Loucy (cell line): Measurements from ENCODE around the gene MEGF6.

Experiments used
- H2AFZ ChIP-seq: fragments of 200-600 bp; sonication (generic); 2 replicates; pipeline ENCODE4 v1.6.0; 2016; ENCODE audit warnings: antibody characterized with exemption, mild to moderate bottlenecking, low read length, moderate library complexity
- H3F3A ChIP-seq: fragments of 200-600 bp; 2 replicates; pipeline ENCODE4 v1.6.0; 2016; ENCODE audit warnings: antibody characterized with exemption, low read depth, mild to moderate bottlenecking
- H3K27me3 ChIP-seq: fragments of 200-600 bp; sonication (generic); 2 replicates; pipeline ENCODE4 v1.6.1; 2014; ENCODE audit warnings: low read length, mild to moderate bottlenecking; ENCODE audit not compliant: insufficient read depth, poor library complexity, severe bottlenecking
- H3K36me3 ChIP-seq: fragments of 200-600 bp; sonication (generic); 2 replicates; pipeline ENCODE4 v1.6.1; 2016; ENCODE audit warnings: low read length; ENCODE audit not compliant: insufficient read depth
- H3K4me1 ChIP-seq: fragments of 200-600 bp; sonication (generic); 2 replicates; pipeline ENCODE4 v1.5.1; 2014; ENCODE audit warnings: low read length, mild to moderate bottlenecking; ENCODE audit not compliant: insufficient read depth, poor library complexity, severe bottlenecking
- H3K4me2 ChIP-seq: fragments of 200-600 bp; sonication (generic); 2 replicates; pipeline ENCODE4 v1.6.0; 2014; ENCODE audit warnings: antibody characterized with exemption, low read length, low read depth, mild to moderate bottlenecking; ENCODE audit not compliant: poor library complexity, severe bottlenecking
- H3K4me3 ChIP-seq: fragments of 200-600 bp; sonication (generic); 2 replicates; pipeline ENCODE4 v1.5.1; 2014; ENCODE audit warnings: low read length, mild to moderate bottlenecking, mixed read lengths; ENCODE audit not compliant: poor library complexity, severe bottlenecking
- H3K79me2 ChIP-seq: fragments of 200-600 bp; sonication (generic); 2 replicates; pipeline ENCODE4 v1.6.1; 2014; ENCODE audit warnings: low read length; ENCODE audit not compliant: insufficient read depth
- H3K9ac ChIP-seq: fragments of 200-600 bp; sonication (generic); 2 replicates; pipeline ENCODE4 v1.6.0; 2014; ENCODE audit warnings: mild to moderate bottlenecking, low read depth, low read length, moderate library complexity; ENCODE audit not compliant: poor library complexity, severe bottlenecking
- H3K9me2 ChIP-seq: fragments of 200-600 bp; sonication (generic); replicated peaks from 2 replicates; pipeline ENCODE4 v1.6.1; 2016; ENCODE audit warnings: low read depth, low read length, mixed read lengths
- H3K9me3 ChIP-seq: fragments of 200-600 bp; sonication (generic); 2 replicates; pipeline ENCODE4 v1.6.1; 2014; ENCODE audit warnings: mild to moderate bottlenecking, antibody characterized with exemption, low read length, low read depth; ENCODE audit not compliant: insufficient read depth
- H4K20me1 ChIP-seq: fragments of 200-600 bp; sonication (generic); 2 replicates; pipeline ENCODE4 v1.6.0; 2014; ENCODE audit warnings: antibody characterized with exemption, low read length, mild to moderate bottlenecking; ENCODE audit not compliant: insufficient read depth, poor library complexity, severe bottlenecking
- EZH2phosphoT487 ChIP-seq: fragments of 200-600 bp; IDR thresholded peaks from 2 replicates; pipeline ENCODE4 v1.6.1; 2018; ENCODE audit warnings: antibody characterized with exemption, mild to moderate bottlenecking, moderate library complexity, borderline replicate concordance
- TF ChIP-seq, protein P1 (sequence below): fragments of 200-600 bp; sonication (generic); conservative IDR thresholded peaks from 2 replicates; pipeline ENCODE4 v1.5.1; 2014; ENCODE audit warnings: mild to moderate bottlenecking, antibody characterized with exemption, low read length

Gene MEGF6

DNA sequence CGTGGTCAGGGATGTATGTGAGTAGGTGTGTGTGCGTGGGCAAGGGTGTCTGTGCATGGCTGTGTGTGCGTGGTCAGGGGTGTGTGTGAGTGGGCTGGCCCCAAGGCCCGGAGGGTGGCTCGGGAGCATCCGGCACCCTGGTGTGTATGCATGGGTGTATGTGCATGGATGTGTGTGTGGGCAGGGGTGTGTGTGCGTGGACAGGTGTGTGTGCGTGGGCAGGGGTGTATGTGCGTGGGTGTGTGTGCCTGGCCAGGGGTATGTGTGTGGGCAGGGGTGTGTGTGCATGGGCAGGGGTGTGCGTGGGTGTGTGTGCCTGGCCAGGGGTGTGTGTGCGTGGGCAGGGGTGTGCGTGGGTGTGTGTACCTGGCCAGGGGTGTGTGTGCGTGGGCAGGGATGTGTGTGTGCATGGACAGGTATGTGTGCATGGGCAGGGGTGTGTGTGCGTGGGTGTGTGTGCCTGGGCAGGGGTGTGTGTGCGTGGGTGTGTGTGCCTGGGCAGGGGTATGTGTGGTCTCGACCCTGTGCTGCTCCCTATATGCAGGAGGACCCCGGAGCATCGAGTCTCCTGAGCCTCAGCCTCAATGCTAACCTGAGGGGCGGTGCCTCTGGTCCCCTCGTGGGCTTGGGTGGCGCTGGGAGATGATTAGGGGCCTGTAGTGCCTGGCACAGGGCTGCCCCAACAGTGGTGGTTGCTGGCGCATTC, 140.5 kb downstream of the MEGF6 start:
- Histone ChIP-seq H3K36me3 (no peaks in the 10 kb centered on the region), H3K9me2 (no peaks in the 10 kb centered on the region), H4K20me1 (no peaks in the 10 kb centered on the region), H3K4me3 (no peak overlapping the region), H3K4me2 (no peak overlapping the region), H3K79me2 (no peaks in the 10 kb centered on the region), H3K27me3 (no peaks in the 10 kb centered on the region), H3F3A (no peaks in the 10 kb centered on the region), H3K4me1 (no peaks in the 10 kb centered on the region), H3K9me3 (no peaks in the 10 kb centered on the region), H3K9ac (no peak overlapping the region), H2AFZ (no peak overlapping the region)
- TF ChIP-seq EZH2phosphoT487 = no peak
- TF ChIP-seq, protein P1, sequence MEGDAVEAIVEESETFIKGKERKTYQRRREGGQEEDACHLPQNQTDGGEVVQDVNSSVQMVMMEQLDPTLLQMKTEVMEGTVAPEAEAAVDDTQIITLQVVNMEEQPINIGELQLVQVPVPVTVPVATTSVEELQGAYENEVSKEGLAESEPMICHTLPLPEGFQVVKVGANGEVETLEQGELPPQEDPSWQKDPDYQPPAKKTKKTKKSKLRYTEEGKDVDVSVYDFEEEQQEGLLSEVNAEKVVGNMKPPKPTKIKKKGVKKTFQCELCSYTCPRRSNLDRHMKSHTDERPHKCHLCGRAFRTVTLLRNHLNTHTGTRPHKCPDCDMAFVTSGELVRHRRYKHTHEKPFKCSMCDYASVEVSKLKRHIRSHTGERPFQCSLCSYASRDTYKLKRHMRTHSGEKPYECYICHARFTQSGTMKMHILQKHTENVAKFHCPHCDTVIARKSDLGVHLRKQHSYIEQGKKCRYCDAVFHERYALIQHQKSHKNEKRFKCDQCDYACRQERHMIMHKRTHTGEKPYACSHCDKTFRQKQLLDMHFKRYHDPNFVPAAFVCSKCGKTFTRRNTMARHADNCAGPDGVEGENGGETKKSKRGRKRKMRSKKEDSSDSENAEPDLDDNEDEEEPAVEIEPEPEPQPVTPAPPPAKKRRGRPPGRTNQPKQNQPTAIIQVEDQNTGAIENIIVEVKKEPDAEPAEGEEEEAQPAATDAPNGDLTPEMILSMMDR = no peak

- no peaks in the 10 kb centered on the region for H3K9me2 ChIP-seq
- no peaks in the 10 kb centered on the region for H3K27me3 ChIP-seq
- no peaks in the 10 kb centered on the region for H4K20me1 ChIP-seq
- no peaks in the 10 kb centered on the region for H3K9me3 ChIP-seq
- no peak overlapping the region for H3K9ac ChIP-seq
- no peaks in the 10 kb centered on the region for H3F3A ChIP-seq
- H3K4me3 ChIP-seq = no peak overlapping the region
- no peak for TF ChIP-seq EZH2phosphoT487
- TF ChIP-seq, protein P1 = no peak
- H2AFZ ChIP-seq = no peak overlapping the region
- no peaks in the 10 kb centered on the region for H3K4me1 ChIP-seq
- no peak overlapping the region for H3K4me2 ChIP-seq
- no peaks in the 10 kb centered on the region for H3K36me3 ChIP-seq
- no peaks in the 10 kb centered on the region for H3K79me2 ChIP-seq
Observed at GRCh38 chr1:3469849-3470649, 141.3 kb downstream of the MEGF6 start.

DNA sequence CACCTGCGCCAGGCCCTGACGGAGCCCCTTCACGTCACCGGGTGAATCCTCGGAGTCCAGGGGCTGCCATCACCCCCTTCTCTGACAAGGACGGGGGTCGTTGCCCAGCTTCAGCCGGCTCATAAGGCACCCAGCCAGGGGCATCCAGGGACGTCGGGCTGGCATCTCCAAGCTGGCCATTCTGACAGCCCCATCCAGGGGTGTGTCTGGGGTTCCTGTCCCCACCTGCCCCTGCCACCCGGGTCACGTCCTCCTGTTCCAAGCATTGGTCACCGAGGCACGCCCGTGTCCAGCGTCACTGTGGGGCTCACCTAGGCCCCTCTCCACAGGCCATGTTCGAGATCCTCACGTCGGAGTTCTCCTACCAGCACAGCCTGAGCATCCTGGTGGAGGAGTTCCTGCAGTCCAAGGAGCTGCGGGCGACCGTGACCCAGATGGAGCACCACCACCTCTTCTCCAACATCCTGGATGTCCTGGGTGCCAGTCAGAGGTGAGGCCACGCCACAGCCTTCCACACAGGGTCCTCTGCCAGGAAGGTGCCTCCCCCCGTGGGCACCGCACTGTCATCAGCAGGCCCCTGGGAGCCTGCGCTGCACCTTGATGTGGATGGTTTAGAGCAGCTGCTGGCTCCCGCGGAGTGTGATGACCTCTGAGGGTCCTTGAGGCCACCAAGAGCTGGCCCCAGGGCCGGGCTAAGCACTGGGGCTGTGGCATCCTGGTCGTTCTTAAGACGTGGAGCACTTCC, 142.0 kb downstream of the MEGF6 start:
- no peaks in the 10 kb centered on the region for H3K9me3 ChIP-seq
- H3K4me1 ChIP-seq = no peaks in the 10 kb centered on the region
- no peak overlapping the region for H3K4me2 ChIP-seq
- H2AFZ ChIP-seq = no peak overlapping the region
- no peaks in the 10 kb centered on the region for H3K9me2 ChIP-seq
- no peak overlapping the region for H3K9ac ChIP-seq
- no peaks in the 10 kb centered on the region for H3K79me2 ChIP-seq
- no peaks in the 10 kb centered on the region for H3F3A ChIP-seq
- H3K36me3 ChIP-seq = no peaks in the 10 kb centered on the region
- TF ChIP-seq, protein P1 = no peak
- H3K4me3 ChIP-seq = no peak overlapping the region
- no peaks in the 10 kb centered on the region for H3K27me3 ChIP-seq
- H4K20me1 ChIP-seq = no peaks in the 10 kb centered on the region
